HL-60 (cell line): ENCODE data around the gene XYLT1.

Experiments used
- DNase-seq, 2 experiments: peaks; one replicate each; pipeline ENCODE4 v3.0.0-alpha.2; 2010 to 2020; ENCODE audit warnings: low read depth in 1 of 2, low spot score in 1 of 2
- H3K27ac ChIP-seq: fragments of 250-450 bp; sonication (Bioruptor Pico); replicated peaks from 2 replicates; pipeline ENCODE4 v1.5.1; 2020; ENCODE audit warnings: mild to moderate bottlenecking, moderate library complexity
- H3K27me3 ChIP-seq: fragments of 250-450 bp; sonication (Bioruptor Pico); 2 replicates; pipeline ENCODE4 v1.5.1; 2021; ENCODE audit warnings: mild to moderate bottlenecking, moderate library complexity; ENCODE audit not compliant: insufficient read depth, poor library complexity, severe bottlenecking
- H3K4me3 ChIP-seq: replicated peaks from 2 replicates; pipeline ENCODE4 v1.5.1; 2011; ENCODE audit warnings: mild to moderate bottlenecking, control low read depth, low read length; ENCODE audit not compliant: insufficient read depth
- GABPA ChIP-seq: IDR thresholded peaks from 2 replicates; pipeline ENCODE4 v1.6.1; 2012; ENCODE audit warnings: low read depth
- POLR2AphosphoS5 ChIP-seq: IDR thresholded peaks from 2 replicates; pipeline ENCODE4 v1.6.1; 2012; ENCODE audit warnings: low read depth
- SPI1 ChIP-seq: IDR thresholded peaks from 2 replicates; pipeline ENCODE4 v1.6.1; 2012; ENCODE audit warnings: low read depth, mild to moderate bottlenecking, borderline replicate concordance
- TF ChIP-seq, protein P1 (sequence below): IDR thresholded peaks from one replicate; pipeline ENCODE4 v1.5.1; 2011; ENCODE audit warnings: low read length, control low read depth, inconsistent platforms; ENCODE audit not compliant: insufficient read depth
- TF ChIP-seq, protein P2 (sequence below): IDR thresholded peaks from 2 replicates; pipeline ENCODE4 v1.6.1; 2012; ENCODE audit warnings: low read depth; ENCODE audit not compliant: insufficient replicate concordance

Gene XYLT1

DNA sequence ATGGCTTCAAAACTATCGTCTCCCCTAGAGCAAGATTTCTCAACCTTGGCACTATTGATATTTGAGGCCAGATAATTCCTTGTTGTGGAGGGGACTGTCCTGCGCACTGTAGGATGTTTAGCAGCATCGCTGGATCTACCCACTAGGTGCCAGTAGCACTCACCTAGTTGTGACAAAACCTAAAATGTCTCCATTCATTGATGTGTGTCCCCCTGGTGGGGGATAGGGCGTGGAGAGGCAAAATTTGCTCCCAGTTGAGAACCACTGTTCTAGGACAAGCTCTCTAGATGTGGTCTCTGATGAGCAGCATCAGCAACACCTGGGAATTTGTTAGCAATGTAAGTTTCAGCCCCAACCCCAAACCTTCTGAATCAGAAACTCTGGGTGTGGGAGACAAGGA is 259.0 kb downstream of the XYLT1 start:
- Histone ChIP-seq H3K4me3 (no peak overlapping the region), H3K27me3 (no peaks in the 10 kb centered on the region), H3K27ac (no peak overlapping the region)
- TF ChIP-seq, protein P1, sequence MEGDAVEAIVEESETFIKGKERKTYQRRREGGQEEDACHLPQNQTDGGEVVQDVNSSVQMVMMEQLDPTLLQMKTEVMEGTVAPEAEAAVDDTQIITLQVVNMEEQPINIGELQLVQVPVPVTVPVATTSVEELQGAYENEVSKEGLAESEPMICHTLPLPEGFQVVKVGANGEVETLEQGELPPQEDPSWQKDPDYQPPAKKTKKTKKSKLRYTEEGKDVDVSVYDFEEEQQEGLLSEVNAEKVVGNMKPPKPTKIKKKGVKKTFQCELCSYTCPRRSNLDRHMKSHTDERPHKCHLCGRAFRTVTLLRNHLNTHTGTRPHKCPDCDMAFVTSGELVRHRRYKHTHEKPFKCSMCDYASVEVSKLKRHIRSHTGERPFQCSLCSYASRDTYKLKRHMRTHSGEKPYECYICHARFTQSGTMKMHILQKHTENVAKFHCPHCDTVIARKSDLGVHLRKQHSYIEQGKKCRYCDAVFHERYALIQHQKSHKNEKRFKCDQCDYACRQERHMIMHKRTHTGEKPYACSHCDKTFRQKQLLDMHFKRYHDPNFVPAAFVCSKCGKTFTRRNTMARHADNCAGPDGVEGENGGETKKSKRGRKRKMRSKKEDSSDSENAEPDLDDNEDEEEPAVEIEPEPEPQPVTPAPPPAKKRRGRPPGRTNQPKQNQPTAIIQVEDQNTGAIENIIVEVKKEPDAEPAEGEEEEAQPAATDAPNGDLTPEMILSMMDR, result peak; percentile 10
- TF ChIP-seq GABPA, result no peak
- DNase-seq, result peak in 1 of 2 experiments; percentile 16

DNA sequence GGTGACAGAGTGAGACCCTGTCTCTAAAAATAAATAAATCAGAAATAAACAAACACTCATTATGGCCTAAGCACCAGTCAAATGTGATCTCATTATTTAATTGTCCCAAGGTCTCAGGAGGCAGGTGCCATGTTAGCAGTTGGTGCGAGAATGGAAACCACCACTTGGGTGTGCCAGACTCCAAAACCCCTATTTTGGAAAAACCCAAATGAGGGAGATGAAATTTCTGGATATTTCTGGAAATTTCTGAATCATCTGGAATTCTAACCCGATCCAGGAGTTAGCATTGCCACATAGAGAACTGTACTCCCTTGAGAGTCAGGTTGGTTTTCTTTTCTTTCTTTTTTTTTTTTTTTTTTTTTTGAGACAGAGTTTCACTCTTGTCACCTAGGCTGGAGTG is 264.0 kb downstream of the XYLT1 start:
- no peak overlapping the region for H3K27ac ChIP-seq
- no peak for DNase-seq
- H3K27me3 ChIP-seq, result no peaks in the 10 kb centered on the region
- H3K4me3 ChIP-seq, result no peak overlapping the region
- no peak for TF ChIP-seq GABPA
- TF ChIP-seq, protein P2, sequence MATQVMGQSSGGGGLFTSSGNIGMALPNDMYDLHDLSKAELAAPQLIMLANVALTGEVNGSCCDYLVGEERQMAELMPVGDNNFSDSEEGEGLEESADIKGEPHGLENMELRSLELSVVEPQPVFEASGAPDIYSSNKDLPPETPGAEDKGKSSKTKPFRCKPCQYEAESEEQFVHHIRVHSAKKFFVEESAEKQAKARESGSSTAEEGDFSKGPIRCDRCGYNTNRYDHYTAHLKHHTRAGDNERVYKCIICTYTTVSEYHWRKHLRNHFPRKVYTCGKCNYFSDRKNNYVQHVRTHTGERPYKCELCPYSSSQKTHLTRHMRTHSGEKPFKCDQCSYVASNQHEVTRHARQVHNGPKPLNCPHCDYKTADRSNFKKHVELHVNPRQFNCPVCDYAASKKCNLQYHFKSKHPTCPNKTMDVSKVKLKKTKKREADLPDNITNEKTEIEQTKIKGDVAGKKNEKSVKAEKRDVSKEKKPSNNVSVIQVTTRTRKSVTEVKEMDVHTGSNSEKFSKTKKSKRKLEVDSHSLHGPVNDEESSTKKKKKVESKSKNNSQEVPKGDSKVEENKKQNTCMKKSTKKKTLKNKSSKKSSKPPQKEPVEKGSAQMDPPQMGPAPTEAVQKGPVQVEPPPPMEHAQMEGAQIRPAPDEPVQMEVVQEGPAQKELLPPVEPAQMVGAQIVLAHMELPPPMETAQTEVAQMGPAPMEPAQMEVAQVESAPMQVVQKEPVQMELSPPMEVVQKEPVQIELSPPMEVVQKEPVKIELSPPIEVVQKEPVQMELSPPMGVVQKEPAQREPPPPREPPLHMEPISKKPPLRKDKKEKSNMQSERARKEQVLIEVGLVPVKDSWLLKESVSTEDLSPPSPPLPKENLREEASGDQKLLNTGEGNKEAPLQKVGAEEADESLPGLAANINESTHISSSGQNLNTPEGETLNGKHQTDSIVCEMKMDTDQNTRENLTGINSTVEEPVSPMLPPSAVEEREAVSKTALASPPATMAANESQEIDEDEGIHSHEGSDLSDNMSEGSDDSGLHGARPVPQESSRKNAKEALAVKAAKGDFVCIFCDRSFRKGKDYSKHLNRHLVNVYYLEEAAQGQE, result no peak
- TF ChIP-seq, protein P1, result no peak
- TF ChIP-seq SPI1, result no peak
- no peak for TF ChIP-seq POLR2AphosphoS5

DNA sequence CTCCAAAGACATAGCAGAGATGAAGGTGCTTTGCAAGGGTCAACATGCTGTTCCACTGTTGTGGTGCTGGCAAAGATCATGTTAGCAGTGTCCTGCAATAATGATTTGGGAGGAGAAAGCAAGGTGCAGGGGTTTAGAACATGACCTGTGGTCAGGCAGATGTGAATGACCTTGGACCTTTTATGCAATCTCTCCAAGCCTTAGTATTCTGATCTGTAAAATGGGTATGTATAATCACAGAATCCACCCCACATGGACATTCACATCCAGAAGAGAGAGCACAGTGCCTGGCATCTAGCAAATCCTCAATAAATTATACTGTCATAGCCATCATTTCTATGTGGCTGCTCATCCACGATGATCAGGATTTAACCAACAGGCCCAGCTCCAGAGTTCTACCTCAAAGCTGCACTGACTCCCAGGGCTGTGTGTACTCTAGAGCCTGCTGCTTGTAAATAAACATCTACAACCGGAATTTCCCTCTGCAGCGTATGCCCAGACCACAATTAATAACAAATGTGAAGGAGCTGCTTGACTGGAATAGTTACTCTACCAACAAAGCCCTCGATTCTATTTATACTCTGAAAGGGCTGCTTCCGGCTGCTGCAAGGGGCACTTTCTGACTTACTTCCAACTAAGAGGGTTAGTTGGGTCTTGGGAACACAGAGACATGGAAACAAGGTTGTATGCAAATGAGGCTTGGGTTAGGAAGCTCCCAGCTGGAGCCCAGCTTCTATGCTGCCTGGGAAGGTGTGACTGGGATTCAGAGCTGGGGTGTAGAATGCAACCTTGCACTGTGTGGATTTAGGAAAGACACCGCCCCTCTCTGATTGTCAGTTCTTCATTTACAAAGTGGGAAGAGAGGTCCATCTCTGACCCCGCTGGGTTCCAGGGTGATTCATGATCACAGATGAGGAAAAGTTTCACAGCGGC is 265.2 kb downstream of the XYLT1 start:
- Histone ChIP-seq H3K4me3 (no peak overlapping the region), H3K27ac (no peak overlapping the region), H3K27me3 (no peaks in the 10 kb centered on the region)
- TF ChIP-seq SPI1 (no peak), POLR2AphosphoS5 (no peak), GABPA (no peak)
- TF ChIP-seq, protein P2, result no peak
- TF ChIP-seq, protein P1, result no peak
- DNase-seq, result no peak
